H9 (cell line): ENCODE data around the gene FLT1. TPM values are rescaled to one million over a fixed set of nuclear protein-coding genes. Genes with fewer than 3 reads are reported as not detected.

Experiments
- DNase-seq: peaks from one replicate; pipeline ENCODE4 v3.0.0-alpha.2; 2017
- H2AFZ ChIP-seq: one replicate; pipeline ENCODE4 v1.6.1; 2013; ENCODE audit warnings: mild to moderate bottlenecking, low read length, control low read depth, moderate library complexity
- H2AK5ac ChIP-seq: 2 replicates; pipeline ENCODE4 v1.6.1; 2013; ENCODE audit warnings: low read length, control low read depth, mixed read lengths; ENCODE audit not compliant: insufficient read length
- H2BK120ac ChIP-seq: one replicate; pipeline ENCODE4 v1.6.1; 2013; ENCODE audit warnings: low read depth, mild to moderate bottlenecking, low read length, control low read depth, inconsistent platforms; ENCODE audit not compliant: poor library complexity, severe bottlenecking
- H2BK12ac ChIP-seq: 2 replicates; pipeline ENCODE4 v1.6.1; 2013; ENCODE audit warnings: low read length, control low read depth, mixed read lengths, low read depth; ENCODE audit not compliant: insufficient read length
- H2BK15ac ChIP-seq: 2 replicates; pipeline ENCODE4 v1.6.1; 2013; ENCODE audit warnings: low read depth, low read length, control low read depth
- H2BK20ac ChIP-seq: one replicate; pipeline ENCODE4 v1.6.1; 2013; ENCODE audit warnings: low read depth, mild to moderate bottlenecking, low read length, control low read depth, inconsistent platforms; ENCODE audit not compliant: poor library complexity, severe bottlenecking
- H2BK5ac ChIP-seq: 2 replicates; pipeline ENCODE4 v1.6.1; 2013; ENCODE audit warnings: low read length, control low read depth, mixed read lengths; ENCODE audit not compliant: insufficient read length
- H3K14ac ChIP-seq: 2 replicates; pipeline ENCODE4 v1.6.1; 2013; ENCODE audit warnings: low read length, control low read depth; ENCODE audit not compliant: insufficient read depth
- H3K18ac ChIP-seq: 2 replicates; pipeline ENCODE4 v1.6.1; 2013; ENCODE audit warnings: low read depth, mild to moderate bottlenecking, mixed read lengths, low read length, control low read depth; ENCODE audit not compliant: insufficient read length
- H3K23ac ChIP-seq: 2 replicates; pipeline ENCODE4 v1.6.1; 2013; ENCODE audit warnings: low read length, control low read depth, mixed read lengths, low read depth; ENCODE audit not compliant: insufficient read length
- H3K23me2 ChIP-seq: 2 replicates; pipeline ENCODE4 v1.6.1; 2013; ENCODE audit warnings: low read depth, mild to moderate bottlenecking, mixed read lengths, low read length, control low read depth; ENCODE audit not compliant: insufficient read length, poor library complexity, severe bottlenecking
- H3K27ac ChIP-seq: 2 replicates; pipeline ENCODE4 v1.5.1; 2013; ENCODE audit warnings: low read length, control low read depth, mixed read lengths, low read depth; ENCODE audit not compliant: insufficient read length
- H3K27me3 ChIP-seq: 2 replicates; pipeline ENCODE4 v1.6.1; 2013; ENCODE audit warnings: low read length, control low read depth, inconsistent platforms; ENCODE audit not compliant: insufficient read depth
- H3K4ac ChIP-seq: 2 replicates; pipeline ENCODE4 v1.6.1; 2013; ENCODE audit warnings: low read depth, mild to moderate bottlenecking, control low read depth, inconsistent platforms, low read length, moderate library complexity
- H3K4me1 ChIP-seq: 2 replicates; pipeline ENCODE4 v1.6.1; 2013; ENCODE audit warnings: low read length, control low read depth, inconsistent platforms; ENCODE audit not compliant: insufficient read depth
- H3K4me2 ChIP-seq: 2 replicates; pipeline ENCODE4 v1.6.1; 2013; ENCODE audit warnings: low read length, control low read depth, mixed read lengths; ENCODE audit not compliant: insufficient read length, insufficient read depth
- H3K56ac ChIP-seq: 2 replicates; pipeline ENCODE4 v1.6.1; 2013; ENCODE audit warnings: low read depth, mild to moderate bottlenecking, mixed read lengths, low read length, control low read depth; ENCODE audit not compliant: insufficient read length
- H3K79me1 ChIP-seq: 2 replicates; pipeline ENCODE4 v1.6.1; 2013; ENCODE audit warnings: low read depth, mild to moderate bottlenecking, moderate library complexity, low read length, control low read depth, inconsistent platforms; ENCODE audit not compliant: insufficient read depth, poor library complexity, severe bottlenecking
- H3K79me2 ChIP-seq: 2 replicates; pipeline ENCODE4 v1.6.1; 2013; ENCODE audit warnings: low read length, control low read depth, inconsistent platforms; ENCODE audit not compliant: insufficient read depth
- H3K9ac ChIP-seq: 2 replicates; pipeline ENCODE4 v1.6.1; 2013; ENCODE audit warnings: low read length, control low read depth, mixed read lengths; ENCODE audit not compliant: insufficient read length; ENCODE audit errors: extremely low read depth
- H3K9me3 ChIP-seq: one replicate; pipeline ENCODE4 v1.6.1; 2013; ENCODE audit warnings: low read depth, low read length, inconsistent platforms; ENCODE audit not compliant: control insufficient read depth
- H3T11ph ChIP-seq: one replicate; pipeline ENCODE4 v1.6.1; 2013; ENCODE audit warnings: mild to moderate bottlenecking, low read length, control low read depth, inconsistent platforms
- H4K20me1 ChIP-seq: one replicate; pipeline ENCODE4 v1.6.1; 2013; ENCODE audit not compliant: control insufficient read depth, insufficient read length, insufficient read depth
- H4K5ac ChIP-seq: 2 replicates; pipeline ENCODE4 v1.6.1; 2013; ENCODE audit warnings: low read depth, mild to moderate bottlenecking, mixed read lengths, low read length, control low read depth; ENCODE audit not compliant: insufficient read length
- H4K8ac ChIP-seq: replicated peaks from 2 replicates; pipeline ENCODE4 v1.6.1; 2013; ENCODE audit warnings: low read length, control low read depth, mixed read lengths, low read depth; ENCODE audit not compliant: insufficient read length
- H4K91ac ChIP-seq: 2 replicates; pipeline ENCODE4 v1.6.1; 2013; ENCODE audit warnings: low read depth, mild to moderate bottlenecking, moderate library complexity, mixed read lengths, low read length, control low read depth; ENCODE audit not compliant: insufficient read length
- H3K27ac Mint-ChIP-seq, 3 experiments: 2 replicates in 2 of 3; 3 replicates in 1 of 3; pipeline ENCODE4 v1.8.0; 2020 to 2021; ENCODE audit warnings: mixed read lengths in 3 of 3, mild to moderate bottlenecking in 1 of 3, moderate library complexity in 1 of 3
- H3K27me3 Mint-ChIP-seq: 2 replicates; pipeline ENCODE4 v1.8.0; 2021; ENCODE audit warnings: low read depth, mild to moderate bottlenecking, moderate library complexity, mixed read lengths
- H3K36me3 Mint-ChIP-seq, 3 experiments: 2 replicates in 2 of 3; 3 replicates in 1 of 3; pipeline ENCODE4 v1.8.0; 2020 to 2021; ENCODE audit warnings: low read depth in 3 of 3, mixed read lengths in 3 of 3; ENCODE audit not compliant: insufficient read depth in 1 of 3
- H3K4me1 Mint-ChIP-seq, 2 experiments: 2 replicates each; pipeline ENCODE4 v1.8.0; 2020; ENCODE audit warnings: mixed read lengths in 2 of 2
- H3K4me3 Mint-ChIP-seq, 2 experiments: 2 replicates in 1 of 2; 3 replicates in 1 of 2; pipeline ENCODE4 v1.8.0; 2020 to 2021; ENCODE audit warnings: mild to moderate bottlenecking in 2 of 2, mixed read lengths in 2 of 2, moderate library complexity in 1 of 2
- H3K9me3 Mint-ChIP-seq, 2 experiments: 2 replicates in 1 of 2; 3 replicates in 1 of 2; pipeline ENCODE4 v1.8.0; 2020; ENCODE audit warnings: mild to moderate bottlenecking in 2 of 2, mixed read lengths in 2 of 2, moderate library complexity in 1 of 2
- WGBS: extraction: QIAGEN DNeasy Blood & Tissue Kit; methylation state at CpG from one replicate; pipeline ENCODE4 v1.1.7; 2013; ENCODE audit warnings: missing lambda C conversion rate, low lambda C conversion rate, mixed read lengths; ENCODE audit not compliant: insufficient read length; ENCODE audit errors: extremely low coverage; 5-methylcytosine and 5-hydroxymethylcytosine counted together
- total RNA-seq: library from RNA; stranded (reverse); gene quantifications from 2 replicates; pipeline ENCODE4 v1.2.1, GENCODE V29; 2021
- TF ChIP-seq, protein P1 (sequence below): fragments of 200-600 bp; sonication (generic); conservative IDR thresholded peaks from 3 replicates; pipeline ENCODE4 v1.8.0; 2021; ENCODE audit warnings: antibody characterized with exemption, mild to moderate bottlenecking

The FLT1 gene
- total RNA-seq, 1 experiment from 2014 or later, result 84.1 TPM

DNA sequence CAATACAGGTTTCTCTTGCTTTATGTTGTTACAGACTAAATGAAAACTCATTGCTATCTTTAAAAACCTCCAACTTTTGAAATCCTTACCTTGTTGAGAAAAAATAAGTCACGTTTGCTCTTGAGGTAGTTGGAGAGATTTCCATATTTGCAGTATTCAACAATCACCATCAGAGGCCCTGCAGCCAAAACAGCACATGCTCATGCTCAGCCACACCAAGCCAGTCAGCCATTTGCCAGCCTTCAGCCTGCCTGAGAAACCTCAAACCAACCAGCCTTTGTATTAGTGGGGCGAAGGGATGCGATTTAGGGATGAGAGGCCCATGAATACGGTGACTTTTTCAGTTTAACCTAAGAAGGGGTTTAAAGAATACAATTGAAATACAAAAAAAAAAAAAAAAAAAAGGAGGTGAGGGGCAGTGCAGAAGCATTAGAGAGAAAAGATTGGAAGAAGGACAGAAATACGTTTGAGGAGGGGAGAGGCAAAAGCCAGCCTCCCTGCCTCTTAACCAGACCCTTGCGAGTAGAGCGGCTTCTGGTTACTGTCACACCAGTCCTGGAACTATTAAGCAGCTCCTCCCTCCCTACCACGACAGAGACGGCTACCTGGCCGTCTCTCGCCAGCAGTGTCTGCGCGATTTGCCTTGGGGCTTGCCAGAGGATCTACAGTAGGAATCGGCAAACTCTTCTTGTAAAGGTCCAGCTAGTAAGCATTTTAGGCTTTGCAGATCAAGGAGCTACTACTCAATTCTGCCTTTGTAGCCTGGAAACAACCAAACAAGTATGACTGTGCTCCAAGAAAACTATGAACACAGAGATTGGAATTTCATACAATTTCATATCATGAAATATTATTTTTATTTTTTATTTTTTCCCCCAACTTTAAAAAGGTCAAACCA lies 167.3 kb downstream of the FLT1 start:
- H3K9ac ChIP-seq, result no peak overlapping the region
- no peak for DNase-seq
- H3K4ac ChIP-seq, result no peak overlapping the region
- no peak overlapping the region for H2AK5ac ChIP-seq
- H2BK12ac ChIP-seq, result no peak overlapping the region
- no peak overlapping the region for H3T11ph ChIP-seq
- H2BK15ac ChIP-seq, result no peak overlapping the region
- no peak overlapping the region for H2AFZ ChIP-seq
- no peak overlapping the region for H3K14ac ChIP-seq
- H3K9me3 ChIP-seq, result no peaks in the 10 kb centered on the region
- H3K23ac ChIP-seq, result no peak overlapping the region
- no peak overlapping the region for H3K18ac ChIP-seq
- no peaks in the 10 kb centered on the region for H3K79me2 ChIP-seq
- Mint-ChIP-seq H3K36me3 (peaks cover 13 to 18% (median 15%) of the 10 kb centered on the region in 3 experiments; a peak in 6 of 7 replicates), H3K9me3 (no peaks in the 10 kb centered on the region; a peak in 1 of 5 replicates), H3K4me1 (peaks cover 2 to 14% of the 10 kb centered on the region in 2 experiments; a peak in 2 of 4 replicates), H3K27me3 (no peaks in the 10 kb centered on the region), H3K27ac (no peak overlapping the region), H3K4me3 (no peak overlapping the region)
- no peak overlapping the region for H2BK5ac ChIP-seq
- H4K5ac ChIP-seq, result no peak overlapping the region
- H3K4me1 ChIP-seq, result no peaks in the 10 kb centered on the region
- no peak overlapping the region for H4K8ac ChIP-seq
- no peaks in the 10 kb centered on the region for H4K20me1 ChIP-seq
- no peak overlapping the region for H4K91ac ChIP-seq
- H2BK20ac ChIP-seq, result no peak overlapping the region
- no peaks in the 10 kb centered on the region for H3K79me1 ChIP-seq
- H3K4me2 ChIP-seq, result no peak overlapping the region
- no peaks in the 10 kb centered on the region for H3K23me2 ChIP-seq
- WGBS, result no CpG with 5 or more reads among the region's 14 CpGs
- no peak overlapping the region for H3K27ac ChIP-seq
- no peak overlapping the region for H3K56ac ChIP-seq
- no peaks in the 10 kb centered on the region; the same call in 1 of the 2 replicates for H3K27me3 ChIP-seq
- no peak overlapping the region for H2BK120ac ChIP-seq
- TF ChIP-seq, protein P1, sequence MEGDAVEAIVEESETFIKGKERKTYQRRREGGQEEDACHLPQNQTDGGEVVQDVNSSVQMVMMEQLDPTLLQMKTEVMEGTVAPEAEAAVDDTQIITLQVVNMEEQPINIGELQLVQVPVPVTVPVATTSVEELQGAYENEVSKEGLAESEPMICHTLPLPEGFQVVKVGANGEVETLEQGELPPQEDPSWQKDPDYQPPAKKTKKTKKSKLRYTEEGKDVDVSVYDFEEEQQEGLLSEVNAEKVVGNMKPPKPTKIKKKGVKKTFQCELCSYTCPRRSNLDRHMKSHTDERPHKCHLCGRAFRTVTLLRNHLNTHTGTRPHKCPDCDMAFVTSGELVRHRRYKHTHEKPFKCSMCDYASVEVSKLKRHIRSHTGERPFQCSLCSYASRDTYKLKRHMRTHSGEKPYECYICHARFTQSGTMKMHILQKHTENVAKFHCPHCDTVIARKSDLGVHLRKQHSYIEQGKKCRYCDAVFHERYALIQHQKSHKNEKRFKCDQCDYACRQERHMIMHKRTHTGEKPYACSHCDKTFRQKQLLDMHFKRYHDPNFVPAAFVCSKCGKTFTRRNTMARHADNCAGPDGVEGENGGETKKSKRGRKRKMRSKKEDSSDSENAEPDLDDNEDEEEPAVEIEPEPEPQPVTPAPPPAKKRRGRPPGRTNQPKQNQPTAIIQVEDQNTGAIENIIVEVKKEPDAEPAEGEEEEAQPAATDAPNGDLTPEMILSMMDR, result no peak
